ENCODE data around the gene ADNP. TPM values are rescaled to one million over a fixed set of nuclear protein-coding genes. Genes with fewer than 3 reads are reported as not detected.

Gene ADNP
- polyA plus RNA-seq, 1 of the 3 experiments (the other 2 are of a cell fraction): 13.3 TPM

GRCh38 chr20:50845566-50846215 is 85.5 kb downstream of the ADNP start:
- Histone ChIP-seq H3K27me3 (ENCODE audit: insufficient read depth) (no peaks in the 10 kb centered on the region), H3K9me2 (no peaks in the 10 kb centered on the region), H3K4me1 (ENCODE audit: control insufficient read depth in 1 of 2, insufficient read depth in 2 of 2, low read depth in 1 of 2, low read length in 1 of 2) (peaks cover 9 to 31% of the 10 kb centered on the region in 2 experiments; a peak in 3 of 4 replicates), H4K20me1 (ENCODE audit: insufficient read depth) (no peaks in the 10 kb centered on the region), H3K79me2 (ENCODE audit: insufficient read depth) (no peaks in the 10 kb centered on the region), H3K4me2 (no peak overlapping the region), H3K27ac (ENCODE audit: low read depth in 2 of 2, low read length in 1 of 2) (peak overlapping the region in 1 of 2 experiments; percentile 29; a peak in 1 of 4 replicates), H3K9me3 (no peaks in the 10 kb centered on the region), H3F3A (replicated peaks; ENCODE audit: insufficient read depth) (no peaks in the 10 kb centered on the region), H3K4me3 (ENCODE audit: low read depth in 2 of 2, low read length in 1 of 2) (no peak overlapping the region), H3K36me3 (replicated peaks in 1 of 2; ENCODE audit: control insufficient read depth in 1 of 2, insufficient read depth in 2 of 2, low read length in 1 of 2) (no peaks in the 10 kb centered on the region), H3K9ac (no peak overlapping the region), H2AFZ (ENCODE audit: low read depth) (no peak overlapping the region)
- ChIA-PET CTCF (interaction anchor here (1.0 to 3.2 kb wide), 5 partner anchors 10 to 96 kb away, joined by 4 to 20 read pairs (median 4); partner anchors contain the start of gene BCAS4), POLR2A (interaction anchor here (0.9 kb wide), 1 partner anchor 20 kb away, joined by 3 read pairs; no protein-coding TSS in a partner anchor)
- WGBS (ENCODE audit: low lambda C conversion rate): 92% methylated on average over 3 of the region's 15 CpGs
- TF ChIP-seq, protein P1, sequence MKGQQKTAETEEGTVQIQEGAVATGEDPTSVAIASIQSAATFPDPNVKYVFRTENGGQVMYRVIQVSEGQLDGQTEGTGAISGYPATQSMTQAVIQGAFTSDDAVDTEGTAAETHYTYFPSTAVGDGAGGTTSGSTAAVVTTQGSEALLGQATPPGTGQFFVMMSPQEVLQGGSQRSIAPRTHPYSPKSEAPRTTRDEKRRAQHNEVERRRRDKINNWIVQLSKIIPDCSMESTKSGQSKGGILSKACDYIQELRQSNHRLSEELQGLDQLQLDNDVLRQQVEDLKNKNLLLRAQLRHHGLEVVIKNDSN (IDR thresholded peaks at IDR 0.05; ENCODE audit: borderline replicate concordance, low read depth): no peak
- TF ChIP-seq TEAD4 (IDR thresholded peaks at IDR 0.05; ENCODE audit: borderline replicate concordance, insufficient read depth) (no peak), GATA2 (CRISPR knock-in tag; IDR thresholded peaks at IDR 0.05) (no peak), EP300 (IDR thresholded peaks at IDR 0.05; ENCODE audit: borderline replicate concordance in 1 of 2, low read depth in 1 of 2, low read length in 1 of 2) (0 out of 4 replicates have a peak, but pooled peaks of 1 of the 2 experiments have one; percentile 16)
- DNase-seq: peak; percentile 76

- H3K36me3 ChIP-seq (replicated peaks in 1 of 2; ENCODE audit: control insufficient read depth in 1 of 2, insufficient read depth in 2 of 2, low read length in 1 of 2): no peaks in the 10 kb centered on the region
- H3K79me2 ChIP-seq (ENCODE audit: insufficient read depth): no peaks in the 10 kb centered on the region
- no peaks in the 10 kb centered on the region for H3F3A ChIP-seq (replicated peaks; ENCODE audit: insufficient read depth)
- H3K9ac ChIP-seq: no peak overlapping the region
- H4K20me1 ChIP-seq (ENCODE audit: insufficient read depth): no peaks in the 10 kb centered on the region
- ChIA-PET CTCF (interaction anchor here (1.2 to 2.8 kb wide), 4 partner anchors 12 to 85 kb away, joined by 4 to 16 read pairs (median 4); partner anchors contain the start of gene BCAS4), POLR2A (no interaction called here)
- H3K9me2 ChIP-seq: no peaks in the 10 kb centered on the region
- WGBS (ENCODE audit: low lambda C conversion rate): 77% methylated on average over 5 of the region's 9 CpGs
- peaks cover 9 to 31% of the 10 kb centered on the region in 2 experiments; a peak in 3 of 4 replicates for H3K4me1 ChIP-seq (ENCODE audit: control insufficient read depth in 1 of 2, insufficient read depth in 2 of 2, low read depth in 1 of 2, low read length in 1 of 2)
- no peaks in the 10 kb centered on the region for H3K27me3 ChIP-seq (ENCODE audit: insufficient read depth)
- no peak overlapping the region for H3K4me3 ChIP-seq (ENCODE audit: low read depth in 2 of 2, low read length in 1 of 2)
- H3K9me3 ChIP-seq: no peaks in the 10 kb centered on the region
- no peak for DNase-seq
- H3K27ac ChIP-seq (ENCODE audit: low read depth in 2 of 2, low read length in 1 of 2): no peak overlapping the region
- H2AFZ ChIP-seq (ENCODE audit: low read depth): no peak overlapping the region
- 0 out of 2 replicates have a peak overlapping the region, but pooled peaks have one; percentile 22 for H3K4me2 ChIP-seq
- TF ChIP-seq, protein P2, sequence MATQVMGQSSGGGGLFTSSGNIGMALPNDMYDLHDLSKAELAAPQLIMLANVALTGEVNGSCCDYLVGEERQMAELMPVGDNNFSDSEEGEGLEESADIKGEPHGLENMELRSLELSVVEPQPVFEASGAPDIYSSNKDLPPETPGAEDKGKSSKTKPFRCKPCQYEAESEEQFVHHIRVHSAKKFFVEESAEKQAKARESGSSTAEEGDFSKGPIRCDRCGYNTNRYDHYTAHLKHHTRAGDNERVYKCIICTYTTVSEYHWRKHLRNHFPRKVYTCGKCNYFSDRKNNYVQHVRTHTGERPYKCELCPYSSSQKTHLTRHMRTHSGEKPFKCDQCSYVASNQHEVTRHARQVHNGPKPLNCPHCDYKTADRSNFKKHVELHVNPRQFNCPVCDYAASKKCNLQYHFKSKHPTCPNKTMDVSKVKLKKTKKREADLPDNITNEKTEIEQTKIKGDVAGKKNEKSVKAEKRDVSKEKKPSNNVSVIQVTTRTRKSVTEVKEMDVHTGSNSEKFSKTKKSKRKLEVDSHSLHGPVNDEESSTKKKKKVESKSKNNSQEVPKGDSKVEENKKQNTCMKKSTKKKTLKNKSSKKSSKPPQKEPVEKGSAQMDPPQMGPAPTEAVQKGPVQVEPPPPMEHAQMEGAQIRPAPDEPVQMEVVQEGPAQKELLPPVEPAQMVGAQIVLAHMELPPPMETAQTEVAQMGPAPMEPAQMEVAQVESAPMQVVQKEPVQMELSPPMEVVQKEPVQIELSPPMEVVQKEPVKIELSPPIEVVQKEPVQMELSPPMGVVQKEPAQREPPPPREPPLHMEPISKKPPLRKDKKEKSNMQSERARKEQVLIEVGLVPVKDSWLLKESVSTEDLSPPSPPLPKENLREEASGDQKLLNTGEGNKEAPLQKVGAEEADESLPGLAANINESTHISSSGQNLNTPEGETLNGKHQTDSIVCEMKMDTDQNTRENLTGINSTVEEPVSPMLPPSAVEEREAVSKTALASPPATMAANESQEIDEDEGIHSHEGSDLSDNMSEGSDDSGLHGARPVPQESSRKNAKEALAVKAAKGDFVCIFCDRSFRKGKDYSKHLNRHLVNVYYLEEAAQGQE (IDR thresholded peaks at IDR 0.05; ENCODE audit: low read depth, low read length): no peak
- TF ChIP-seq MEF2A (IDR thresholded peaks at IDR 0.05; ENCODE audit: borderline replicate concordance, low read depth) (no peak), YY1 (IDR thresholded peaks at IDR 0.05; ENCODE audit: low read depth) (no peak), TAF1 (IDR thresholded peaks at IDR 0.05; ENCODE audit: borderline replicate concordance, low read depth, low read length) (no peak), ZBTB33 (IDR thresholded peaks at IDR 0.05; ENCODE audit: borderline replicate concordance, low read depth) (no peak), RCOR1 (IDR thresholded peaks at IDR 0.05; ENCODE audit: low read length) (no peak), GABPA (IDR thresholded peaks at IDR 0.05; ENCODE audit: low read depth) (no peak), RAD21 (IDR thresholded peaks at IDR 0.05; ENCODE audit: low read length) (no peak), MXI1 (IDR thresholded peaks at IDR 0.05; ENCODE audit: low read depth, low read length) (no peak), EZH2phosphoT487 (IDR thresholded peaks at IDR 0.05; ENCODE audit: borderline replicate concordance, low read depth) (no peak), PBX3 (IDR thresholded peaks at IDR 0.05) (no peak), SIN3A (IDR thresholded peaks at IDR 0.05; ENCODE audit: borderline replicate concordance, low read depth, low read length) (no peak), RFX5 (IDR thresholded peaks at IDR 0.05; ENCODE audit: low read length) (no peak), JUND (IDR thresholded peaks at IDR 0.05) (peak; percentile 53)
Measured at GRCh38 chr20:50844430-50845100, 86.7 kb downstream of the ADNP start.

Data from SK-N-SH (cell line).